Gastroesophageal sphincter (tissue), 4 donors: ENCODE data around the gene MAP4K2. TPM values are rescaled to one million over a fixed set of nuclear protein-coding genes. Genes with fewer than 3 reads are reported as not detected.
A peak's percentile ranks its signal among the peaks of the same experiment; 100 is the strongest.

Experiments used
- ATAC-seq: fragments of 150-250 bp; one replicate; pipeline ENCODE4 v1.9.1; 2016; ENCODE audit warnings: mild to moderate bottlenecking, moderate library complexity
- H3K27ac ChIP-seq, 4 donors: fragments of 200-600 bp; sonication (generic) in 3 of 4; 1 replicate in 3 of 4; 2 replicates in 1 of 4; pipeline ENCODE4 v1.5.1; 2016 to 2019
- H3K27me3 ChIP-seq: fragments of 200-600 bp; sonication (generic); one replicate; pipeline ENCODE4 v1.5.1; 2019
- H3K36me3 ChIP-seq, 2 donors: fragments of 200-600 bp; sonication (generic); one replicate each; pipeline ENCODE4 v1.5.1; 2019; ENCODE audit warnings: control low read depth in 1 of 2
- H3K4me1 ChIP-seq, 3 donors: fragments of 200-600 bp; sonication (generic); 1 replicate in 2 of 3; 2 replicates in 1 of 3; pipeline ENCODE4 v1.5.1; 2016 to 2019; ENCODE audit warnings: control low read depth in 2 of 3
- H3K4me3 ChIP-seq, 2 donors: fragments of 200-600 bp; sonication (generic); one replicate each; pipeline ENCODE4 v1.5.1; 2019; ENCODE audit warnings: mild to moderate bottlenecking in 1 of 2, moderate library complexity in 1 of 2
- H3K9me3 ChIP-seq, 3 donors: fragments of 200-600 bp; sonication (generic); one replicate each; pipeline ENCODE4 v1.5.1; 2017 to 2019; ENCODE audit warnings: control low read depth in 2 of 3
- EP300 ChIP-seq: sonication (generic); formaldehyde crosslinking; IDR thresholded peaks from one replicate; pipeline ENCODE4 v1.6.1; 2017; ENCODE audit warnings: antibody characterized with exemption, mild to moderate bottlenecking
- POLR2A ChIP-seq, 2 donors: fragments of 450-650 bp; IDR thresholded peaks; one replicate each; pipeline ENCODE4 v1.6.1; 2017; ENCODE audit warnings: antibody characterized with exemption in 2 of 2, mild to moderate bottlenecking in 2 of 2, moderate library complexity in 1 of 2
- POLR2AphosphoS5 ChIP-seq: sonication (generic); formaldehyde crosslinking; IDR thresholded peaks from one replicate; pipeline ENCODE4 v1.6.1; 2017; ENCODE audit warnings: antibody characterized with exemption
- WGBS, 2 donors: methylation state at CpG; one replicate each; pipeline ENCODE4 v1.1.5; 2018; ENCODE audit warnings: low coverage in 1 of 2; 5-methylcytosine and 5-hydroxymethylcytosine counted together
- total RNA-seq, 4 donors: library from RNA; depleted of rRNA; stranded (reverse); fragments of >200 nt; gene quantifications; one replicate each; pipeline ENCODE4 v1.1.0, GENCODE V29; 2016
- TF ChIP-seq, protein P1 (sequence below), 4 experiments: fragments of 200-600 bp in 2 of 4; fragments of 450-650 bp in 2 of 4; sonication (generic) in 1 of 4; IDR thresholded peaks; one replicate each; pipeline ENCODE4 v1.5.1; 2017 to 2019; ENCODE audit warnings: antibody characterized with exemption in 4 of 4, mild to moderate bottlenecking in 2 of 4, moderate library complexity in 2 of 4

Gene MAP4K2
- total RNA-seq: 10 to 100 TPM; 17.6 to 24.0 (median 19.6) TPM

DNA sequence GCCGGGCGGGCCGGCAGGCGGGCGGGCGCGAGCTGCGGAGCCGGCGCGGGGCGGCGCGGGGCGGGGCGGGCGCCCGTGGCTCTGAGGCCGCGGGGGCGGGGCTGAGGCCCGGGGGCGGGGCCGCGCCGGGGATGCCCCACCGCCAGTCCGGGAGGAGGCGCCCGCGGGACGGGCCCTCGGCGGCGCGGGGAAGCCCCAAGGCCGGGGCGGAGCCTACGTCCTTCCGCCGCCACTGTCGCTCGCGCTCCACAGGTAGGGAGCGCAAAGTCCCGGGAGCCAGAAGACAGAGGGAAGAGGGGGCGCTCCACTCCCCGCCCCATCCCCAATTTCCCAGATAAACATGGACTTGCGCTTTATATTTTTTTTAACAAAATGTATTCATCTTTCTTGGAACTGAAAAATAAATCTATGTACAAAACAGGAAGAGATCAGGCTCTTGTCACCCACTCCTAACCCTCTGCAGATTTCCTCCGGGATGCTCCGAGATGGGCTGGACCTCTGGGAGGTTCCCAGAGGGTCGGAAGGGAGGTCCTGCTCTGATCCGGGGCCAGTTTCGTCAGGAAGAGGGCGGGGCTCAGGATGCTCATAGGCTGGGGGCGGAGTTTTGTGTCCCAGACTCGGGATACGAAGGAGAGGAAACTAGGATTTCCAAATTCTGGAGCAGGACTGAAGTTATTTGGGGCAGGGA, at the start of gene MAP4K2:
Gene MAP4K2 (minus strand): TSS at position 57 of the 688 bp plus-strand sequence. CDS start 65 bp downstream, outside the sequence.
- 0% methylated on average over 10 to 13 of the region's 58 CpGs for WGBS, 2 donors

DNA sequence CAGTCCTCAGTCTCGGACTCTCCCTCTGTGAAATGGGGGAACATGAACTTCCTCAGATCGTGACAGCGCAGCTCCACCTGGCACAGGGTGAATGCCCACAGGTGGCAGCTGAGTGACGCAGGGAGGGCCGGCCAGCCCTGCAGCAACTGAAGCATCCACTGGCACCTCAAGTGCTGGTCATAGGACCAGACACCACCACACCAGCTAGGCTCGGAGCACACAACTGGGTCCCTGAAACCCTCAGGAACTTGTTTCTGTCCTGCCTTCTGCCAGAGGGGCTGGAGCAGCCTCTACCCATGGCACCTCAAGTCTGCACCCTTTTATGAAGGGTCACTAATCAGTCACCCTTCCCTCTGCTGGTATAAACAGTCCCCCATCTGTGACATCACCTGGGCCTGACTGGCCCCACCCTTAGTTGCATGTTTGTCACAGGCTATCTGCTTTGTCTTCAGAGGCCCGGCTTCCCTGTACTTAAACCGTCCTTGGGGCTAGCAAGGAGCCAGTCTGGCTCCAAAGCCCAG, 48.9 kb upstream of the MAP4K2 start:
- Histone ChIP-seq H3K27me3 (no peaks in the 10 kb centered on the region), H3K4me1 (peaks cover 15 to 98% (median 66%) of the 10 kb centered on the region in 3 donors), H3K9me3 (no peaks in the 10 kb centered on the region), H3K27ac (peak overlapping the region in 3 of 4 donors; percentile 90 to 97 (median 97)), H3K36me3 (peaks cover 0 to 29% of the 10 kb centered on the region in 2 donors), H3K4me3 (no peak overlapping the region)
- no peak for ATAC-seq
- WGBS, 2 donors: 38 to 80% methylated on average over 2 to 3 of the region's 8 CpGs
- TF ChIP-seq EP300 (no peak), POLR2AphosphoS5 (no peak), POLR2A (IDR thresholded peaks at IDR 0.05) (no peak)
- TF ChIP-seq, protein P1, sequence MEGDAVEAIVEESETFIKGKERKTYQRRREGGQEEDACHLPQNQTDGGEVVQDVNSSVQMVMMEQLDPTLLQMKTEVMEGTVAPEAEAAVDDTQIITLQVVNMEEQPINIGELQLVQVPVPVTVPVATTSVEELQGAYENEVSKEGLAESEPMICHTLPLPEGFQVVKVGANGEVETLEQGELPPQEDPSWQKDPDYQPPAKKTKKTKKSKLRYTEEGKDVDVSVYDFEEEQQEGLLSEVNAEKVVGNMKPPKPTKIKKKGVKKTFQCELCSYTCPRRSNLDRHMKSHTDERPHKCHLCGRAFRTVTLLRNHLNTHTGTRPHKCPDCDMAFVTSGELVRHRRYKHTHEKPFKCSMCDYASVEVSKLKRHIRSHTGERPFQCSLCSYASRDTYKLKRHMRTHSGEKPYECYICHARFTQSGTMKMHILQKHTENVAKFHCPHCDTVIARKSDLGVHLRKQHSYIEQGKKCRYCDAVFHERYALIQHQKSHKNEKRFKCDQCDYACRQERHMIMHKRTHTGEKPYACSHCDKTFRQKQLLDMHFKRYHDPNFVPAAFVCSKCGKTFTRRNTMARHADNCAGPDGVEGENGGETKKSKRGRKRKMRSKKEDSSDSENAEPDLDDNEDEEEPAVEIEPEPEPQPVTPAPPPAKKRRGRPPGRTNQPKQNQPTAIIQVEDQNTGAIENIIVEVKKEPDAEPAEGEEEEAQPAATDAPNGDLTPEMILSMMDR (IDR thresholded peaks at IDR 0.05): no peak

More for the DNA sequence above, at the start of gene MAP4K2:
- ATAC-seq: peak; percentile 92
- TF ChIP-seq POLR2A (IDR thresholded peaks at IDR 0.05): no peak
- TF ChIP-seq, protein P1 (IDR thresholded peaks at IDR 0.05): peak in 2 of 4 experiments; percentile 39 to 41
- TF ChIP-seq EP300: no peak
- no peak for TF ChIP-seq POLR2AphosphoS5
- peaks cover 0 to 67% of the 10 kb centered on the region in 2 donors for H3K36me3 ChIP-seq
- peak within 1 kb of the TSS; percentile 84 to 95 (median 92) for H3K27ac ChIP-seq
- H3K4me3 ChIP-seq: peak within 1 kb of the TSS; percentile 67 to 73
- H3K27me3 ChIP-seq: no peaks in the 10 kb centered on the region
- peaks cover 0 to 40% (median 22%) of the 10 kb centered on the region in 3 donors for H3K4me1 ChIP-seq
- no peaks in the 10 kb centered on the region for H3K9me3 ChIP-seq

DNA sequence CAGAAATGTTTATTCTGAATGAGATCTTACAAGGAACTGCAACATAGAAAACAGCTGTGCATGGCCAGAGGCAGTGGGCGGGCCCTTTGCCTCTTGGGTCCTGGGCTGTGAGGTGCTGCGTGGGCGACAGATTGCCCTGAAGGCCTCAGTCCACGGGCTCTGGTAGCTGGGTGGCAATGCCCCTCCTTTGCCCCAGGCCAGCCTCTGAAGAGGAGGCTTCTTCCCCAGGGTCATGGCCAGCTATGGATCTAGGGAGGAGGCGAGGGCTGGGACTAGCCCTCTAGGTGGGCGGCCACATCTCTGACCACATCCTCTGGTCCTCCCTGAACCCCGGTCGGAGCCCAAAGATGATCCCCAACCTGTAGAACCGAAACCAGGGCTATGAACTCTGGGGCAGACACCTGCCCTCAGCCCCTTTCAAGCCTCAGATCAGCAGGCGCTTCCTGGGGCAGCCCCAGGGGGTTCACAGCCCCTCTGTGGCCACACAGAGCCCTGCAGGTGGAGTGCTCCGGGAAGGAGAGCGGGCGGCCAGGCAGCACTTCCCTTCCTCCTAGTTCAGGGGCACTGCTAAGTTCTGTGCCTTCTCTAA, 48.1 kb upstream of the MAP4K2 start:
- H3K4me3 ChIP-seq: no peak overlapping the region
- H3K4me1 ChIP-seq: peaks cover 7 to 91% (median 57%) of the 10 kb centered on the region in 3 donors
- ATAC-seq: no peak
- no peaks in the 10 kb centered on the region for H3K9me3 ChIP-seq
- no CpG with 5 or more reads among the region's 13 CpGs for WGBS, 2 donors
- H3K36me3 ChIP-seq: peaks cover 0 to 29% of the 10 kb centered on the region in 2 donors
- TF ChIP-seq POLR2A (IDR thresholded peaks at IDR 0.05) (no peak), POLR2AphosphoS5 (no peak), EP300 (no peak)
- TF ChIP-seq, protein P1 (IDR thresholded peaks at IDR 0.05): no peak
- peak overlapping the region; percentile 13 to 97 (median 94) for H3K27ac ChIP-seq
- no peaks in the 10 kb centered on the region for H3K27me3 ChIP-seq

DNA sequence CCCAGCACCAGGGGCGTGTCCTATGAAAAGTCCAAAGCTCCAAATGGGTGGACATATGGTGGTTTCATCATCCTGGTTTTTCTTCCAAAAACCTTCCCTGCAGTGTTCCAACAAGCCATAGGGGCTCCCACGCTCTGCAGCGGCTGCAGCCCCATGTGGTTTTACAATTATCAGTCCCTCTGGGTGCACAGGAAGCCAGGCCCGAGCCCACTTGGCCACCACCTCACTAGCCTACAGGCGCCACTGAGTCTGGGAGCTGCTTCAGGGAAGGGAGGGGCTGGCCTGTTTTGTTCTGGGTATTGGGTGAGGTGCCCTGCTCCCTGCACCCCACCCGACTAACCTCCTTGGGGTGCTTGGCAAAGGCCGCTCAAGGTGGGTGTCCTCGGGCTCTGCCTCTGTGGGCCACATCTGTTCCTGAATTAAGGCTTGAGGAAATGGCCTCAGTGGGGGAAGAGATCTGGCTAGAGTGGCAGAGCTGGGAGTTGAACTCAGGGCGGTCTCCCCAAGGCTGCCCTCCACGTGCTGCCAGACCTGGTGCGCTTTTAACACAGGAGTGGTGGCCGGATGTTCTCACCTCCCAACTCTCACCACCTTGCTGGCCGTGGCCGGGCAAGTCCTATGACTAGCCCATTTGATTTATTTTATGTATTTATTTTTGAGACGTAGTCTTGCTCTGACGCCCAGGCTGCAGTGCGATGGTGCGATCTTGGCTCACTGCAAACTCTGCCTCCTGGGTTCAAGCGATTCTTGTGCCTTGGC, 46.8 kb upstream of the MAP4K2 start:
- 77 to 79% methylated on average over 7 to 10 of the region's 19 CpGs for WGBS, 2 donors

More for the DNA sequence above, 46.8 kb upstream of the MAP4K2 start:
- H3K27ac ChIP-seq: peak overlapping the region in 3 of 4 donors; percentile 69 to 97 (median 97)
- peaks cover 0 to 28% of the 10 kb centered on the region in 2 donors for H3K36me3 ChIP-seq
- H3K27me3 ChIP-seq: peaks cover 2% of the 10 kb centered on the region
- H3K4me1 ChIP-seq: peaks cover 0 to 82% (median 45%) of the 10 kb centered on the region in 3 donors
- ATAC-seq: no peak
- no peaks in the 10 kb centered on the region for H3K9me3 ChIP-seq
- TF ChIP-seq POLR2AphosphoS5 (peak; percentile 5), EP300 (no peak), POLR2A (IDR thresholded peaks at IDR 0.05) (no peak)
- TF ChIP-seq, protein P1 (IDR thresholded peaks at IDR 0.05): peak in 1 of 4 experiments; percentile 17
- no peak overlapping the region for H3K4me3 ChIP-seq
